Transverse colon (tissue), 4 donors: ENCODE results near the gene GLIPR1. TPM values are rescaled to one million over a fixed set of nuclear protein-coding genes. Genes with fewer than 3 reads are reported as not detected.
A peak's percentile ranks its signal among the peaks of the same experiment; 100 is the strongest.

Experiments used
- DNase-seq: peaks from one replicate; pipeline ENCODE4 v3.0.0-alpha.2; 2019
- H3K27ac ChIP-seq, 4 donors: fragments of 200-600 bp; sonication (generic); 2 replicates each; pipeline ENCODE4 v1.5.1; 2016 to 2018; ENCODE audit warnings: inconsistent platforms in 4 of 4
- H3K27me3 ChIP-seq: fragments of 200-600 bp; sonication (generic); 2 replicates; pipeline ENCODE4 v1.5.1; 2017; ENCODE audit warnings: inconsistent platforms
- H3K36me3 ChIP-seq, 4 donors: fragments of 200-600 bp; sonication (generic); 2 replicates each; pipeline ENCODE4 v1.5.1; 2017 to 2019; ENCODE audit warnings: inconsistent platforms in 4 of 4
- H3K4me1 ChIP-seq, 4 donors: fragments of 200-600 bp; sonication (generic); 2 replicates each; pipeline ENCODE4 v1.5.1; 2017 to 2020; ENCODE audit warnings: inconsistent platforms in 4 of 4
- H3K4me3 ChIP-seq, 4 donors: fragments of 200-600 bp; sonication (generic); 1 replicate in 1 of 4; 2 replicates in 3 of 4; pipeline versions ENCODE4 v1.5.1 to v1.6.1; 2017 to 2019; ENCODE audit warnings: inconsistent platforms in 4 of 4
- H3K9me3 ChIP-seq, 2 donors: fragments of 200-600 bp; sonication (generic); 2 replicates each; pipeline ENCODE4 v1.5.1; 2017 to 2019; ENCODE audit warnings: inconsistent platforms in 2 of 2
- EP300 ChIP-seq: sonication (generic); formaldehyde crosslinking; IDR thresholded peaks from one replicate; pipeline ENCODE4 v1.6.1; 2017; ENCODE audit warnings: antibody characterized with exemption, low read depth
- POLR2A ChIP-seq: fragments of 450-650 bp; IDR thresholded peaks from one replicate; pipeline ENCODE4 v1.6.1; 2016; ENCODE audit warnings: antibody characterized with exemption, mild to moderate bottlenecking, moderate library complexity
- POLR2AphosphoS5 ChIP-seq, 3 donors: sonication (generic); formaldehyde crosslinking; IDR thresholded peaks; one replicate each; pipeline ENCODE4 v1.6.1; 2016; ENCODE audit warnings: antibody characterized with exemption in 3 of 3
- WGBS, 2 donors: methylation state at CpG; one replicate each; pipeline ENCODE4 v1.1.5; 2018; ENCODE audit warnings: low coverage in 1 of 2; 5-methylcytosine and 5-hydroxymethylcytosine counted together
- in situ Hi-C, 4 donors: fragments of 200-750 bp; cut with MboI; loops; one replicate each; pipeline versions ENCODE4 v1.15.0 to v1.15.1; 2017; ENCODE audit warnings: low sequenced_read_pairs in 3 of 4, low pct_ligation_motif_present in 1 of 4, low pct_unique_long_range_greater_than_20kb in 1 of 4
- intact Hi-C: fragments of 100-400 bp; cut with DNase I; formaldehyde crosslinking; loops from one replicate; pipeline ENCODE4 v1.15.1; 2023; ENCODE audit warnings: low total_unique reads
- total RNA-seq, 4 donors: library from RNA; depleted of rRNA; stranded (reverse); fragments of >200 nt; gene quantifications; one replicate each; pipeline ENCODE4 v1.1.0, GENCODE V29; 2016
- TF ChIP-seq, protein P1 (sequence below), 5 experiments: fragments of 200-600 bp in 3 of 5; fragments of 450-650 bp in 2 of 5; sonication (generic) in 3 of 5; IDR thresholded peaks; 1 replicate in 2 of 5; 2 replicates in 3 of 5; pipeline ENCODE4 v1.5.1; 2016 to 2017; ENCODE audit warnings: antibody characterized with exemption in 5 of 5, inconsistent platforms in 3 of 5, mild to moderate bottlenecking in 2 of 5, moderate library complexity in 1 of 5

The GLIPR1 gene
- 10 to 100 TPM in 1 of 4 donors, 1 to 10 TPM in 3; 3.3 to 10.6 (median 3.6) TPM for total RNA-seq

DNA sequence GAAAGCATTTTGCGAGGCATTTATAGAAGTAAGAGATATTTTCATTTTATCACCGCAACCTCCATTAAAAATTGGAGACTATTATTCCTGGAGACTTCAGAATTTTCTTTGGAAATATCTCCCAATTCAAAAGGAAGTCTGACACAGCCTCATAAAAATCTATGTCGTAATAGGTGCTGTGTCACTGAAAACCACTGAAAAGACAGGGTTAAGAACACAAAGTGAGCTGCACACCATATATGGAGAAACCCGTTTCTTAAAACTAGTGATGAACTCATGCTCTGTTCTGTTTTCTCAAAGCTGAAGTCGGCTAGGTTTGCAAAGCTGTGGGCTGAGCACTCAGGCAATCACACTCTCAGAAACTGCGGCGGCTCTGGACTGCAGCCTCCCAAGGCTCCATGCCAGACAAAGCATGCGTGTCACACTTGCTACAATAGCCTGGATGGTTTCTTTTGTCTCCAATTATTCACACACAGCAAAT, at the start of gene GLIPR1:
TSS of gene GLIPR1 (plus strand) at position 287 of the 481 bp plus-strand sequence. CDS start at position 413, 126 bp downstream.
- in situ Hi-C loops, result no loop called here
- Histone ChIP-seq H3K9me3 (no peaks in the 10 kb centered on the region), H3K36me3 (no peaks in the 10 kb centered on the region), H3K27ac (peak within 1 kb of the TSS; percentile 72 to 83 (median 78)), H3K4me1 (peaks cover 0 to 20% (median 10%) of the 10 kb centered on the region in 4 donors), H3K27me3 (no peaks in the 10 kb centered on the region), H3K4me3 (peak within 1 kb of the TSS; percentile 12 to 41 (median 22))
- 15 to 27% methylated on average over 5 to 8 of the region's 8 CpGs for WGBS, 2 donors
- peak; percentile 68 for DNase-seq
- intact Hi-C loops, result loop anchor here (2.0 to 10.0 kb wide), 2 partner anchors 26 to 146 kb away; partner anchors contain the start of genes CAPS2 and GLIPR1L1
- TF ChIP-seq EP300 (no peak), POLR2A (peak; percentile 69), POLR2AphosphoS5 (IDR thresholded peaks at IDR 0.05) (peak; percentile 78 to 89 (median 86))
- TF ChIP-seq, protein P1, sequence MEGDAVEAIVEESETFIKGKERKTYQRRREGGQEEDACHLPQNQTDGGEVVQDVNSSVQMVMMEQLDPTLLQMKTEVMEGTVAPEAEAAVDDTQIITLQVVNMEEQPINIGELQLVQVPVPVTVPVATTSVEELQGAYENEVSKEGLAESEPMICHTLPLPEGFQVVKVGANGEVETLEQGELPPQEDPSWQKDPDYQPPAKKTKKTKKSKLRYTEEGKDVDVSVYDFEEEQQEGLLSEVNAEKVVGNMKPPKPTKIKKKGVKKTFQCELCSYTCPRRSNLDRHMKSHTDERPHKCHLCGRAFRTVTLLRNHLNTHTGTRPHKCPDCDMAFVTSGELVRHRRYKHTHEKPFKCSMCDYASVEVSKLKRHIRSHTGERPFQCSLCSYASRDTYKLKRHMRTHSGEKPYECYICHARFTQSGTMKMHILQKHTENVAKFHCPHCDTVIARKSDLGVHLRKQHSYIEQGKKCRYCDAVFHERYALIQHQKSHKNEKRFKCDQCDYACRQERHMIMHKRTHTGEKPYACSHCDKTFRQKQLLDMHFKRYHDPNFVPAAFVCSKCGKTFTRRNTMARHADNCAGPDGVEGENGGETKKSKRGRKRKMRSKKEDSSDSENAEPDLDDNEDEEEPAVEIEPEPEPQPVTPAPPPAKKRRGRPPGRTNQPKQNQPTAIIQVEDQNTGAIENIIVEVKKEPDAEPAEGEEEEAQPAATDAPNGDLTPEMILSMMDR (IDR thresholded peaks at IDR 0.05), result no peak

DNA sequence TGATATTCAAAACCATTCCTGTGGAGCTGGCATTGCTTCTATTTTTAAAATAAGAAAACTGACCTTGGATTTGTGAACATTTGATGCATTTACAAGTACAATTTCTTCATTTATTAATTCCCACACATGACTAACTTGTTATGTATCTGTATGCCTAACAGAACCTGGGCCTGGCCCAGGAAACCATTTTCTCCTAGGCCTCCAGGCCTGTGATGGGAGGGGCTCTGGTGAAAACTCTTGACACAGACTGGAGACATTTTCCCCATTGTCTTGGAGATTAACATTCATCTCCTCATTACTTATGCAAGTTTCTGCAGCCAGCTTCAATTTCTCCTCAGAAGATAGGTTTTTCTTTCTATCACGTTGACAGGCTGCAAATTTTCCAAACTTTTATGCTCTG, 47.6 kb upstream of the GLIPR1 start:
- no peak overlapping the region for H3K27ac ChIP-seq
- DNase-seq, result no peak
- H3K4me1 ChIP-seq, result no peaks in the 10 kb centered on the region
- peaks cover 0 to 6% of the 10 kb centered on the region in 2 donors for H3K9me3 ChIP-seq
- 40 to 85% methylated on average over 1 of the region's 1 CpG for WGBS, 2 donors
- H3K27me3 ChIP-seq, result no peaks in the 10 kb centered on the region
- intact Hi-C loops (no loop called here), in situ Hi-C loops (no loop called here)
- no peak overlapping the region for H3K4me3 ChIP-seq
- H3K36me3 ChIP-seq, result no peaks in the 10 kb centered on the region
- no peak for TF ChIP-seq POLR2AphosphoS5 (IDR thresholded peaks at IDR 0.05)
- TF ChIP-seq, protein P1 (IDR thresholded peaks at IDR 0.05), result no peak
- no peak for TF ChIP-seq EP300
- no peak for TF ChIP-seq POLR2A

DNA sequence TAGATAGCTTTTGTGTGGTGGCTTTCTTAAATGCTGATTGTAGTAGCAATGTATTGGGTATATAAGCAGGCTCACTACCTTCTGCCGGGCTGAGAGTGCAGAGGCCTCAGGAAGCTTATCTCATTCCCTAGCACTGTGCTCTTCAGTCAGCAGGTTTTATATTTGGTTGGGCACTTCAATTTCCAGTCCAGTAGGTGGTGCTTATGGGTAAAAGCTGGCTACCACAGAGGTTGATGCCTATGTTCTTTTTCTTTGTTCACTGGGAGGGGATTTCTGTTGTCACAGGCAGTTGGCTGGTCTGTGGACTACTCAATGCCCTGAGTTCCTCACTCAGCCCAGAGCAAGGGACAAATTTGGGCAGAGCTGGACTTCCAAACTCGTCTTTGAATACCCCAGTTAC, 43.0 kb upstream of the GLIPR1 start:
- 71% methylated on average over 2 of the region's 2 CpGs; no CpG with 5 or more reads in 1 of the 2 donors for WGBS, 2 donors
- in situ Hi-C loops, result no loop called here
- no peak for DNase-seq
- Histone ChIP-seq H3K4me3 (no peak overlapping the region), H3K9me3 (peaks cover 0 to 6% of the 10 kb centered on the region in 2 donors), H3K27me3 (no peaks in the 10 kb centered on the region), H3K36me3 (no peaks in the 10 kb centered on the region), H3K4me1 (peaks cover 0 to 4% (median 0%) of the 10 kb centered on the region in 4 donors), H3K27ac (no peak overlapping the region)
- TF ChIP-seq POLR2AphosphoS5 (IDR thresholded peaks at IDR 0.05), result no peak
- TF ChIP-seq, protein P1 (IDR thresholded peaks at IDR 0.05), result peak in 3 of 5 experiments; percentile 8 to 15 (median 13)
- intact Hi-C loops, result no loop called here

DNA sequence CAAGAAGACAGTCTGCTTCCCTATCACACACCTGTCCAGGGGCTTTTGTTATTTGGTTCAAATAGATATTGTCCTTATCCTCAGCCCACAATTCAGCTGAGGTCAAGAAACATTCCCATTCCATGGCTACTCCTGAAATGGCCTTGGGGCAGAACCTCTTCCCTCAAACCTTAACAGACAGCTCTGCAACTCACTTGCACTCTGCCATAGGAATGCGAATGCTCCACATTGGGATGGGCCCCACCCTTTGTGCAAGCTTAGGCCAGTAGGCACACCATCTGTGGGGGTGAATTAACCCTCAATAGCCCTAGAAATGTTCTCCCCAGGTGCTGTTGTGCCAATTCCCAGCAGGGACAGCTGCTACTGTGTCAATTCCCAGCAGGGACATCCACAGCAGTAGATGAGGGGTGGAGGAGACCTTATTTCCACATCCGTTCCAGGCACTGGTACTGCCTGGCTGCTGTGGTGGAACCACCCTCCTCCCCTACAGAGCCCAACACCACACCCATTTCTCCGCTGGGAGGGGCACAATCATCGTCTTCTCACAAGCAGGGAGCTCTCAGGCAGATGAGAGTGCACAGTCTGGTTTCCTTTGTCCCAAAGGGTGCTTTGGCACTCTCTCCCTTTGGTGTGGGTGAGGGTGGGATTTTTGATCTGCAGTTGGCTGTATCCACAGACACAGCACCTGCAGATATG, 42.3 kb upstream of the GLIPR1 start:
- Histone ChIP-seq H3K36me3 (no peaks in the 10 kb centered on the region), H3K4me1 (peaks cover 0 to 10% (median 0%) of the 10 kb centered on the region in 4 donors), H3K4me3 (no peak overlapping the region), H3K9me3 (peaks cover 0 to 6% of the 10 kb centered on the region in 2 donors), H3K27ac (no peak overlapping the region), H3K27me3 (no peaks in the 10 kb centered on the region)
- in situ Hi-C loops, result no loop called here
- 50 to 76% methylated on average over 2 to 4 of the region's 4 CpGs for WGBS, 2 donors
- intact Hi-C loops, result no loop called here
- DNase-seq, result no peak
- no peak for TF ChIP-seq POLR2AphosphoS5 (IDR thresholded peaks at IDR 0.05)
- TF ChIP-seq POLR2A, result no peak
- TF ChIP-seq, protein P1 (IDR thresholded peaks at IDR 0.05), result no peak
- TF ChIP-seq EP300, result no peak
